HAP-1 (cell line): Measurements from ENCODE around the gene PACSIN1.

Experiments
- DNase-seq, 2 experiments: peaks; one replicate each; pipeline ENCODE4 v3.0.0-alpha.2; 2016 to 2020; ENCODE audit warnings: low spot score in 2 of 2
- H3K27me3 ChIP-seq: fragments of 250-450 bp; sonication (Bioruptor Pico); 2 replicates; pipeline ENCODE4 v1.5.1; 2020; ENCODE audit warnings: low read depth, mild to moderate bottlenecking, moderate library complexity
- H3K36me3 ChIP-seq: fragments of 250-450 bp; sonication (Bioruptor Pico); replicated peaks from 2 replicates; pipeline ENCODE4 v1.5.1; 2020; ENCODE audit warnings: mild to moderate bottlenecking
- H3K4me1 ChIP-seq: fragments of 250-450 bp; sonication (Bioruptor Pico); 2 replicates; pipeline ENCODE4 v1.5.1; 2020; ENCODE audit warnings: mild to moderate bottlenecking
- H3K4me3 ChIP-seq: fragments of 250-450 bp; sonication (Bioruptor Pico); 2 replicates; pipeline ENCODE4 v1.5.1; 2020; ENCODE audit warnings: mild to moderate bottlenecking, moderate library complexity
- H3K9me3 ChIP-seq: fragments of 250-450 bp; sonication (Bioruptor Pico); 2 replicates; pipeline ENCODE4 v1.5.1; 2020; ENCODE audit warnings: mild to moderate bottlenecking, moderate library complexity
- in situ Hi-C: fragments of 300-500 bp; cut with MboI; formaldehyde crosslinking; loops from 3 replicates; pipeline ENCODE4 v1.14.3; 2020; ENCODE audit warnings: low sequenced_read_pairs, inconsistent platforms, mixed read lengths

PACSIN1 gene

DNA sequence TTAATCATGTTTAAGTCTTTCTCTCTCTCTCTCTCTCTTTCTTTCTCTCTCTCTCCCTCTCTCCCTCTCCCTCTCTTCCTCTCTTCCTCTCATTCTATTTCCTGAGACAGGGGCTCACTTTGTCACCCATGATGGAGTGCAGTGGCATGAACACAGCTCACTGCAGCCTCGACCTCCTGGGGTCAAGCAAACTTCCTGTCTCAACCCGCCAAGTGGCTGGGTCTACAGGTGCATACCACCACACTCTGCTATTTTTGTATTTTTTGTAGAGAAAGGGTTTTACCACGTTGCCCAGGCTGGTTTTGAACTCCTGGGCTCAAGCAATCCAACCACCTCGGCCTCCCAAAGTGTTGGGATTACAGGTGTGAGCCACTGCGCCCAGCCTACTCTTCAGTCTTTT lies 24.4 kb upstream of the PACSIN1 start:
- H3K4me1 ChIP-seq: no peaks in the 10 kb centered on the region
- in situ Hi-C loops: no loop called here
- H3K4me3 ChIP-seq: no peak overlapping the region
- no peak for DNase-seq
- H3K36me3 ChIP-seq: no peaks in the 10 kb centered on the region
- H3K27me3 ChIP-seq: no peaks in the 10 kb centered on the region
- no peaks in the 10 kb centered on the region for H3K9me3 ChIP-seq

GRCh38 chr6:34445313-34445860 lies 20.5 kb upstream of the PACSIN1 start:
- H3K4me3 ChIP-seq: no peak overlapping the region
- in situ Hi-C loops: no loop called here

DNA sequence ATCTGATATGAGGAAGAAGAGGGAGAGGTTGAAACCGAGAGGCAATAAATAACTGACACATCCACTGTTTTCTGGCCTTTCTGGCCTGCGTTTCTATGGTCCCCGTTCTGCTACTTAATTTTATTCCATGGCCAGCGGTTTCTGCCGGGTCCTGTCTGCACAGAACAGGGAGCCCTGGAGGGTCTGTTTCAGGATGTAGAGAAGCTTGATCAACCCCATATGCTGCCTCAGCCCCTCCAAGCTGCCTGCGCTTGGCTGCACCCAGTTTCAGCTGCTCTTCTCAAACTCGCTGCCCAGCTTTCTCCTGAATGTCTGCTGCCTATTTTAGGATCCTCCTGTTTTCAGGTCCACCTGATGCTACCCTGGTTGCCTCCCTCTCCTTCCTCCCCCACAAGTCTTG lies 18.5 kb upstream of the PACSIN1 start:
- Histone ChIP-seq H3K4me3 (no peak overlapping the region), H3K27me3 (no peaks in the 10 kb centered on the region), H3K36me3 (no peaks in the 10 kb centered on the region), H3K4me1 (peaks cover 8% of the 10 kb centered on the region), H3K9me3 (no peaks in the 10 kb centered on the region)
- no peak for DNase-seq
- in situ Hi-C loops: no loop called here

More at GRCh38 chr6:34445313-34445860, 20.5 kb upstream of the PACSIN1 start:
- Histone ChIP-seq H3K4me1 (peaks cover 8% of the 10 kb centered on the region), H3K36me3 (no peaks in the 10 kb centered on the region), H3K27me3 (no peaks in the 10 kb centered on the region), H3K9me3 (no peaks in the 10 kb centered on the region)
- DNase-seq: no peak

DNA sequence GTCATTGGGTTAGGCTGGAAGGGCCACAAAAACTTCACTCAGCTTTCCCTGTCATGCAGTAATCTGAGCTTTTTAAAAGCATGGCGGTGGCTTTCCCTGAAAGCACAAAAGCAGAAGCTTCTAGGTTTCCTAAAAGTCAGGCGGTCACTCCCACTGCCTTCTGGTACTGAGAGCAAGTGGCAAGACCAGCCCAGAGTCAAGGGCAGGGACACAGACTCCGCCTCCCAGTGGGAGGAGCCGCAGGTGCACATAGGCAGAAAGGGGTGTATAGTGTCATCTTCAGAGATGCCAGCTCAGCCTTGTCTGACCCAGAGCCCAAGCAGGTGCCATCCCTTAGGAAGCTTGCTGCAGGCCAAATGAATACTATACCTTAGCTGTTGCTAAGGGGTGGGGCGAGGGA lies 18.0 kb upstream of the PACSIN1 start:
- Histone ChIP-seq H3K4me3 (no peak overlapping the region), H3K27me3 (no peaks in the 10 kb centered on the region), H3K9me3 (no peaks in the 10 kb centered on the region), H3K4me1 (peaks cover 8% of the 10 kb centered on the region), H3K36me3 (no peaks in the 10 kb centered on the region)
- DNase-seq: peak in 1 of 2 experiments; percentile 43
- in situ Hi-C loops: no loop called here

- no peaks in the 10 kb centered on the region for H3K9me3 ChIP-seq
- in situ Hi-C loops: no loop called here
- H3K27me3 ChIP-seq: no peaks in the 10 kb centered on the region
- peaks cover 8% of the 10 kb centered on the region for H3K4me1 ChIP-seq
- DNase-seq: no peak
- no peaks in the 10 kb centered on the region for H3K36me3 ChIP-seq
- H3K4me3 ChIP-seq: no peak overlapping the region
Measured at GRCh38 chr6:34451192-34451591, 14.7 kb upstream of the PACSIN1 start.

GRCh38 chr6:34455831-34456230 lies 10.0 kb upstream of the PACSIN1 start:
- Histone ChIP-seq H3K4me3 (no peak overlapping the region), H3K27me3 (no peaks in the 10 kb centered on the region), H3K36me3 (no peaks in the 10 kb centered on the region), H3K4me1 (no peaks in the 10 kb centered on the region), H3K9me3 (no peaks in the 10 kb centered on the region)
- no peak for DNase-seq
- in situ Hi-C loops: no loop called here

GRCh38 chr6:34457382-34457741 lies 8.5 kb upstream of the PACSIN1 start:
- Histone ChIP-seq H3K27me3 (no peaks in the 10 kb centered on the region), H3K4me3 (no peak overlapping the region), H3K9me3 (no peaks in the 10 kb centered on the region), H3K36me3 (no peaks in the 10 kb centered on the region), H3K4me1 (peaks cover 2% of the 10 kb centered on the region; the same call in 1 of the 2 replicates)
- no peak for DNase-seq
- in situ Hi-C loops: no loop called here

- H3K27me3 ChIP-seq: no peaks in the 10 kb centered on the region
- H3K9me3 ChIP-seq: no peaks in the 10 kb centered on the region
- in situ Hi-C loops: no loop called here
- no peak overlapping the region for H3K4me3 ChIP-seq
- H3K36me3 ChIP-seq: no peaks in the 10 kb centered on the region
- no peak for DNase-seq
- H3K4me1 ChIP-seq: peaks cover 5% of the 10 kb centered on the region
Measured at GRCh38 chr6:34457742-34458735, 7.8 kb upstream of the PACSIN1 start.

DNA sequence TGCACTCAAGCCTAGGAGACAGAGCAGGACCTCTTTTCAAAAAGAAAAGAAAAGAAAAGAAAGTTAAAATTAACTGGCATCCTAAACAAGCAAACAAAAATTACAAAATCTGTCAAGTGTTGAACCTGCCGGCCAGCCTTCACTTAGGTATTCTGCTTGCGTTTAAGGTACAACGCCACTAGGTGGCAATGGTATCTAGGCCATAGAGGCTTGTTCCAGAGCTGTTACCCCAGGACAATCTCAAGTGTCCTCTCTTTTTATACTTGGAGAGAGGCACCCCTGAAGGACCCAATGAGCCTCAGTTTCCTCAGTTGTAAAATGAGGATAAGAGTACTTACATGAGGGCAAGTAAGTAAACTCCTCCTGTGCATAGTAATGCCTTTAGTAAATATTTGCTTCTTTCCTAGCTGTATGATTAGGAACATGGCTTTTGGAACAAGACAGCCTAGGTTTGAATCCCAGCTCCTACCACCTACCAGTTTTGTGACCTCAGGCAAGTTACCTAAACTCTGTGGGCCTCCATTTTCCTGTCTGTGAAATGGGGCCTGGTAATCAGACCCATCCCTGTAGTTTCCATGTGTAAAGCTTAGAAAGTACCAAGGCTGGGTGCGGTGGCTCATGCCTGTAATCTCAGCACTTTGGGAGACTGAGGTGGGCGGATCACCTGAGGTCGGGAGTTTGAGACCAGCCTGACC lies 5.8 kb upstream of the PACSIN1 start:
- DNase-seq: peak; percentile 41 to 57

DNA sequence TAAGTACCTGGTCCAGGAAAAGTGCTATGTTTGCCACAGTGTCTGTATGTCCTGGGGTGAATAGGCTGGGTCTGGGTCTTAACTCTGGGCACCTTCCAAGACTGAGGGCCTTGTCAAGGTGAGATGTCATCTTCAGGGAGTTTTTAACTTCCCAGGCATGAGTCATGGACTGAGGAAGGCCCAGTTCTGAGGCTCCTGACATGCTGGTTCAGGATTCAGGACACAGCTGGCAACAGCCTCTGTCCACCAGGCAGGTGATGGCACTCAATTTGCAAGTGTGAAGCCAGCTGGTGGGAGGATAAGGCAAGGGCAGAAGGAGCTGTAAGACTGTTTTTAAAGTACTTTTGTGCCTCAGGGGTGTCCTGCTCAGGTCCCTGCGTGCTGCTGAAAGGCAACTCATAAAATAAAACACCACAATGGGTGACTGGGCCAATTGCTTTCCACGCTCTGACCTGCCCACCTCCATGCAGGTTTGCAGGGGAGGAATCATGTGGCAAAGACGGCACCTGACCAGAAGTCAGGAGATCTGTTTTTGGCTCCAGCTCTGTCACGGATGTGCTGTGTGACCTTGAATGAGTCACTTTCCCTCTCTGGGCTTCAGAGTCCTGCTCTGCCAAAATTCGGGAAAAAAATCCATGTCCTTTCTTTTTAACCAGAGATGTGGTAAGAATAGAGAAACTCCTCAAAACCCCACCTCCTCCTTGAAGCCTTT lies 4.9 kb upstream of the PACSIN1 start:
- DNase-seq: no peak
- Histone ChIP-seq H3K4me3 (no peak overlapping the region), H3K4me1 (peaks cover 5% of the 10 kb centered on the region), H3K36me3 (no peaks in the 10 kb centered on the region), H3K9me3 (no peaks in the 10 kb centered on the region), H3K27me3 (no peaks in the 10 kb centered on the region)
- in situ Hi-C loops: no loop called here

More for the DNA sequence above, 5.8 kb upstream of the PACSIN1 start:
- Histone ChIP-seq H3K27me3 (no peaks in the 10 kb centered on the region), H3K4me3 (no peak overlapping the region), H3K4me1 (peaks cover 5% of the 10 kb centered on the region), H3K36me3 (no peaks in the 10 kb centered on the region), H3K9me3 (no peaks in the 10 kb centered on the region)
- in situ Hi-C loops: no loop called here

- H3K4me1 ChIP-seq: peaks cover 5% of the 10 kb centered on the region
- H3K4me3 ChIP-seq: no peak overlapping the region
- DNase-seq: no peak
- H3K36me3 ChIP-seq: no peaks in the 10 kb centered on the region
- in situ Hi-C loops: no loop called here
- H3K27me3 ChIP-seq: no peaks in the 10 kb centered on the region
- H3K9me3 ChIP-seq: no peaks in the 10 kb centered on the region
Measured at GRCh38 chr6:34462010-34462409, 3.9 kb upstream of the PACSIN1 start.

DNA sequence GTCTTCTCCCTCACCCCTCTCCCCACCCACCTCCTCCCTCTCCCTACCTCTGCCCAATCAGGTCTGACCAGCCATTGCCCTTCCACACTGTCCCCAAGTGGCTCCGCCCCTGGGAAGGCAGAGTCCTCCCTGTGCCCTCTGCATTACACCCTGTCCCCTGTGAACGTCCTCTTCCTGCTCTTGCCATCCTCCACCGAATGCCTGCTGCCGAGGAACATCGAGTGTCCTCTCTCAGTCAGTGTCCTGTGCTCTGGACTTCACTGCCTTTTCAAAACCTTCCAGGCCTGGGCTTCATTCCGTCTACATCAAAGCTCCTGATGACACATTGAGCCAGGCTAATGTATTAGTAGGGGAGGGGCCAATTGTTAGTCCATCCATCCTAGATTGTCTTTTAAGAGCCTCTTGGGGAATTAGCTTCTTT lies 3.3 kb upstream of the PACSIN1 start:
- peak; percentile 71 to 87 for DNase-seq
- in situ Hi-C loops: no loop called here
- H3K27me3 ChIP-seq: no peaks in the 10 kb centered on the region
- no peaks in the 10 kb centered on the region for H3K9me3 ChIP-seq
- H3K4me1 ChIP-seq: peaks cover 5% of the 10 kb centered on the region
- no peaks in the 10 kb centered on the region for H3K36me3 ChIP-seq
- H3K4me3 ChIP-seq: no peak overlapping the region

GRCh38 chr6:34463299-34463698 lies 2.6 kb upstream of the PACSIN1 start:
- no peaks in the 10 kb centered on the region for H3K36me3 ChIP-seq
- H3K4me3 ChIP-seq: no peak overlapping the region
- H3K9me3 ChIP-seq: no peaks in the 10 kb centered on the region
- in situ Hi-C loops: no loop called here
- DNase-seq: no peak
- H3K27me3 ChIP-seq: no peaks in the 10 kb centered on the region
- peaks cover 5% of the 10 kb centered on the region for H3K4me1 ChIP-seq
